Endothelial cell of umbilical vein (primary cell): ENCODE results near the gene DDX42. TPM values are rescaled to one million over a fixed set of nuclear protein-coding genes. Genes with fewer than 3 reads are reported as not detected.

Experiments
- BruUV-seq: library from RNA; stranded (reverse); fragments of 400-500 nt; replicated peaks from 2 replicates; lab custom pipeline; 2021; lab: Mats Ljungman, UMichigan
- CTCF ChIA-PET: fragments of 300-600, 350-600 bp; sonication (Branson Sonifier 250); formaldehyde crosslinking; loops from one replicate; lab custom pipeline; 2021; ENCODE audit warnings: antibody characterized with exemption, inconsistent platforms; lab: Charles Lee
- POLR2A ChIA-PET: fragments of 300-600, 350-600 bp; sonication (Branson Sonifier 250); formaldehyde crosslinking; loops from one replicate; lab custom pipeline; 2021; ENCODE audit warnings: antibody characterized with exemption, inconsistent platforms; lab: Charles Lee
- DNase-seq: peaks from one replicate; pipeline ENCODE4 v3.0.0-alpha.2; 2011; ENCODE audit warnings: low read depth, low spot score
- FAIRE-seq: peaks from 2 replicates; lab custom pipeline; 2011; peaks lifted over from hg19 to GRCh38; lab: Jason Lieb, UNC
- H2AFZ ChIP-seq: 2 replicates; pipeline ENCODE4 v1.6.0; 2012; ENCODE audit warnings: low read depth, low read length, control low read depth, inconsistent platforms
- H3K27ac ChIP-seq: 2 replicates; pipeline ENCODE4 v1.5.1; 2011; ENCODE audit warnings: low read depth, mild to moderate bottlenecking, control low read depth, low read length, moderate library complexity; ENCODE audit not compliant: insufficient read depth
- H3K27me3 ChIP-seq, 2 experiments: 2 replicates each; pipeline versions ENCODE4 v1.6.0 to v1.6.1; 2011; ENCODE audit warnings: low read length in 2 of 2, mixed read lengths in 1 of 2; ENCODE audit not compliant: control insufficient read depth in 2 of 2, insufficient read depth in 2 of 2
- H3K36me3 ChIP-seq, 2 experiments: 2 replicates in 1 of 2; 3 replicates in 1 of 2; pipeline ENCODE4 v1.5.1; 2011; ENCODE audit warnings: low read length in 2 of 2, mild to moderate bottlenecking in 1 of 2, moderate library complexity in 1 of 2; ENCODE audit not compliant: control insufficient read depth in 2 of 2, insufficient read depth in 2 of 2; ENCODE audit errors: extremely low read depth in 1 of 2
- H3K4me1 ChIP-seq: 3 replicates; pipeline ENCODE4 v1.5.1; 2011; ENCODE audit warnings: mild to moderate bottlenecking, low read length; ENCODE audit not compliant: control insufficient read depth, insufficient read depth; ENCODE audit errors: extremely low read depth
- H3K4me2 ChIP-seq: 2 replicates; pipeline ENCODE4 v1.6.1; 2011; ENCODE audit warnings: low read length, control low read depth, mixed read lengths; ENCODE audit not compliant: insufficient read depth
- H3K4me3 ChIP-seq, 3 experiments: fragments of 200-600 bp in 1 of 3; sonication (generic), shearing (Covaris generic) in 1 of 3; replicated peaks in 1 of 3; 2 replicates each; pipeline ENCODE4 v1.5.1; 2011 to 2016; ENCODE audit warnings: control low read depth in 3 of 3, low read length in 3 of 3, mild to moderate bottlenecking in 2 of 3, inconsistent platforms in 1 of 3, low read depth in 1 of 3, moderate library complexity in 1 of 3; ENCODE audit not compliant: insufficient read depth in 1 of 3
- H3K79me2 ChIP-seq: 2 replicates; pipeline ENCODE4 v1.6.0; 2012; ENCODE audit warnings: low read length, inconsistent platforms; ENCODE audit not compliant: control insufficient read depth, insufficient read depth
- H3K9ac ChIP-seq: replicated peaks from 2 replicates; pipeline ENCODE3; 2011; ENCODE audit warnings: low read length, control low read depth; ENCODE audit not compliant: insufficient read depth; ENCODE audit errors: extremely low read depth
- H3K9me1 ChIP-seq: replicated peaks from 3 replicates; pipeline ENCODE4 v1.6.0; 2011; ENCODE audit warnings: mild to moderate bottlenecking, low read length; ENCODE audit not compliant: control insufficient read depth, insufficient read depth; ENCODE audit errors: extremely low read depth
- H3K9me3 ChIP-seq: replicated peaks from 2 replicates; pipeline ENCODE4 v1.5.1; 2012; ENCODE audit warnings: low read length, inconsistent platforms; ENCODE audit not compliant: control insufficient read depth, insufficient read depth
- H4K20me1 ChIP-seq: replicated peaks from 2 replicates; pipeline ENCODE3; 2011; ENCODE audit warnings: mild to moderate bottlenecking, low read length; ENCODE audit not compliant: control insufficient read depth, insufficient read depth; ENCODE audit errors: extremely low read depth
- EZH2 ChIP-seq: IDR thresholded peaks from 2 replicates; pipeline ENCODE4 v1.6.1; 2012; ENCODE audit warnings: borderline replicate concordance, low read depth, mild to moderate bottlenecking, moderate library complexity, low read length, inconsistent platforms; ENCODE audit not compliant: severe bottlenecking
- FOS ChIP-seq: IDR thresholded peaks from 2 replicates; pipeline ENCODE4 v1.6.1; 2011; ENCODE audit warnings: mild to moderate bottlenecking, low read length, moderate library complexity, borderline replicate concordance; ENCODE audit not compliant: insufficient read depth
- GATA2 ChIP-seq: IDR thresholded peaks from 2 replicates; pipeline ENCODE4 v1.7.0; 2011; ENCODE audit warnings: low read depth, mild to moderate bottlenecking, moderate library complexity, mixed read lengths, low read length; ENCODE audit not compliant: insufficient read length, insufficient read depth
- JUN ChIP-seq: IDR thresholded peaks from 2 replicates; pipeline ENCODE4 v1.6.1; 2011; ENCODE audit warnings: borderline replicate concordance, low read depth; ENCODE audit not compliant: insufficient read length, insufficient read depth
- MYC ChIP-seq: IDR thresholded peaks from one replicate; pipeline ENCODE4 v1.6.1; 2011; ENCODE audit warnings: mild to moderate bottlenecking, low read depth, low read length
- POLR2A ChIP-seq: IDR thresholded peaks from 2 replicates; pipeline ENCODE4 v1.6.1; 2012; ENCODE audit warnings: low read depth, mild to moderate bottlenecking, control low read depth, low read length
- POLR2AphosphoS5 ChIP-seq: IDR thresholded peaks from 2 replicates; pipeline ENCODE4 v1.6.1; 2012; ENCODE audit warnings: low read depth, mild to moderate bottlenecking, control low read depth, low read length, moderate library complexity; ENCODE audit not compliant: insufficient read depth
- dilution Hi-C: fragments of 300-500 bp; cut with MboI; formaldehyde crosslinking; loops from one replicate; pipeline ENCODE4 v1.15.0; 2019; ENCODE audit warnings: low sequenced_read_pairs; ENCODE audit not compliant: extremely low pct_ligation_motif_present
- intact Hi-C: fragments of 100-400 bp; cut with micrococcal nuclease; formaldehyde crosslinking; loops from one replicate; pipeline ENCODE4 v1.10.0; 2022
- polyA plus RNA-seq, 4 experiments: library from polyadenylated mRNA; depleted of rRNA in 3 of 4; stranded (reverse) in 3 of 4; unstranded in 1 of 4; fragments of >200 nt; gene quantifications; 2 replicates each; pipeline versions ENCODE4 v1.2.1 to v1.2.3, GENCODE V29; 2011 to 2012; ENCODE audit warnings: missing spikeins in 1 of 4
- total RNA-seq: library from RNA; stranded (reverse); gene quantifications from 2 replicates; pipeline ENCODE4 v1.2.3, GENCODE V29; 2021
- TF ChIP-seq, protein P1 (sequence below): IDR thresholded peaks from 2 replicates; pipeline ENCODE4 v1.6.1; 2011; ENCODE audit not compliant: insufficient read depth, insufficient read length
- TF ChIP-seq, protein P2 (sequence below), 2 donors: IDR thresholded peaks; 1 replicate in 1 of 2; 2 replicates in 1 of 2; pipeline ENCODE4 v1.5.1; 2011; ENCODE audit warnings: low read length in 2 of 2, mild to moderate bottlenecking in 2 of 2, moderate library complexity in 2 of 2, control low read depth in 1 of 2, inconsistent platforms in 1 of 2, low read depth in 1 of 2; ENCODE audit not compliant: insufficient read depth in 1 of 2; ENCODE audit errors: extremely low read depth in 1 of 2

The DDX42 gene
- total and polyA plus RNA-seq, 2 donors (not counting 3 experiments of a cell fraction or from before 2014, with no cell fraction given), result 48.1 to 124 TPM

DNA sequence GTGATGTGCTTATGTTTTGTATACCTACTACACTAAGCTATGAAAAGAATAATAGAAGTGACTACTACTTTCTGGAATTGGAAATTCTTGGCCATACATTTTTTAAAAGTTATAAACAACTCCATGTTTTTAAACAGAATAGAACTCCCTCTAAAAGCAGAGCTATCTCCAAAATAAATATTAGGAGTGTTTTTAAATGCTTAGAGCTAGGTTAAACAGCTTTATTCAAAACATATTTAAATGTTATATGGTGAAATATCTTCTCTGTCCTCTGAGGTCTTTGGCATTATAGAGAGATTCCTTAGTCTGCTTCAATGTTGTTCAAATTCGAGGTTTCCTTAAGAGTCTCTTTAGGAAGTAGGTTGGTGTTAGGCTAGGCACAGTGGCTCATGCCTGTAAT, 30.4 kb downstream of the DDX42 start:
- dilution Hi-C loops, result no loop called here
- TF ChIP-seq MYC, result no peak
- TF ChIP-seq, protein P1, sequence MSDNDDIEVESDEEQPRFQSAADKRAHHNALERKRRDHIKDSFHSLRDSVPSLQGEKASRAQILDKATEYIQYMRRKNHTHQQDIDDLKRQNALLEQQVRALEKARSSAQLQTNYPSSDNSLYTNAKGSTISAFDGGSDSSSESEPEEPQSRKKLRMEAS, result no peak
- peaks cover 32 to 42% of the 10 kb centered on the region in 2 experiments for H3K36me3 ChIP-seq

DNA sequence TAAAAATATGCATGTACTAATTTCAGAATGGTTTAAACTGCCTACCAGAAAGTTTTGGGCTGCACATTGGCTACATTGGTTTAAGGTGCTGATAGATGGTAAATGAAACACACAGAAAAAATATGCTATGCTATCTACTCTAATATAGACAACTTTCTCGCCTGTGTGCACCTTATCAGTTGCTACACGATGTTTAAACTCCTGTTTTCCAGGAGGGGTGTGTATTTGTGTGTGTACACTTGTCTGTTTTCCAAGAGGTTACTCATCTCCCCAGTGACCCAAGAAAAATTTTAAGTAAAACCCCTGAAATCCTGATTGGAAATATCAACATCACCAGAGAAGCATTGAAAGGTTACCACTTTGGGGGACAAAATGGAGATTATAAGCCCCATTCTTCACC, 31.6 kb downstream of the DDX42 start:
- no peaks in the 10 kb centered on the region for H3K9me1 ChIP-seq
- H4K20me1 ChIP-seq, result no peaks in the 10 kb centered on the region
- H3K9ac ChIP-seq, result no peak overlapping the region
- H3K36me3 ChIP-seq, result peaks cover 26 to 35% of the 10 kb centered on the region in 2 experiments
- no peak overlapping the region for H3K4me3 ChIP-seq
- no TSS peak for BruUV-seq
- no peak for FAIRE-seq
- no peaks in the 10 kb centered on the region for H3K9me3 ChIP-seq
- H3K27me3 ChIP-seq, result no peaks in the 10 kb centered on the region
- H2AFZ ChIP-seq, result no peak overlapping the region
- no peaks in the 10 kb centered on the region for H3K4me1 ChIP-seq
- intact Hi-C loops (no loop called here), dilution Hi-C loops (no loop called here)
- no peak for DNase-seq
- ChIA-PET CTCF (no interaction called here), POLR2A (no interaction called here)
- no peak overlapping the region for H3K27ac ChIP-seq
- peaks cover 2% of the 10 kb centered on the region for H3K79me2 ChIP-seq
- no peak overlapping the region for H3K4me2 ChIP-seq
- no peak for TF ChIP-seq POLR2A
- TF ChIP-seq FOS, result no peak
- no peak for TF ChIP-seq MYC
- no peak for TF ChIP-seq POLR2AphosphoS5
- TF ChIP-seq, protein P1, result no peak
- no peak for TF ChIP-seq EZH2
- no peak for TF ChIP-seq JUN
- TF ChIP-seq GATA2, result no peak
- TF ChIP-seq, protein P2, sequence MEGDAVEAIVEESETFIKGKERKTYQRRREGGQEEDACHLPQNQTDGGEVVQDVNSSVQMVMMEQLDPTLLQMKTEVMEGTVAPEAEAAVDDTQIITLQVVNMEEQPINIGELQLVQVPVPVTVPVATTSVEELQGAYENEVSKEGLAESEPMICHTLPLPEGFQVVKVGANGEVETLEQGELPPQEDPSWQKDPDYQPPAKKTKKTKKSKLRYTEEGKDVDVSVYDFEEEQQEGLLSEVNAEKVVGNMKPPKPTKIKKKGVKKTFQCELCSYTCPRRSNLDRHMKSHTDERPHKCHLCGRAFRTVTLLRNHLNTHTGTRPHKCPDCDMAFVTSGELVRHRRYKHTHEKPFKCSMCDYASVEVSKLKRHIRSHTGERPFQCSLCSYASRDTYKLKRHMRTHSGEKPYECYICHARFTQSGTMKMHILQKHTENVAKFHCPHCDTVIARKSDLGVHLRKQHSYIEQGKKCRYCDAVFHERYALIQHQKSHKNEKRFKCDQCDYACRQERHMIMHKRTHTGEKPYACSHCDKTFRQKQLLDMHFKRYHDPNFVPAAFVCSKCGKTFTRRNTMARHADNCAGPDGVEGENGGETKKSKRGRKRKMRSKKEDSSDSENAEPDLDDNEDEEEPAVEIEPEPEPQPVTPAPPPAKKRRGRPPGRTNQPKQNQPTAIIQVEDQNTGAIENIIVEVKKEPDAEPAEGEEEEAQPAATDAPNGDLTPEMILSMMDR (IDR thresholded peaks at IDR 0.05; ENCODE audit: extremely low read depth in 1 of 2, insufficient read depth in 1 of 2, low read depth in 1 of 2, low read length in 2 of 2), result no peak

More for the DNA sequence above, 30.4 kb downstream of the DDX42 start:
- Histone ChIP-seq H3K9me1 (no peaks in the 10 kb centered on the region), H3K27ac (no peak overlapping the region), H4K20me1 (no peaks in the 10 kb centered on the region), H2AFZ (no peak overlapping the region), H3K9me3 (no peaks in the 10 kb centered on the region), H3K4me1 (no peaks in the 10 kb centered on the region), H3K27me3 (no peaks in the 10 kb centered on the region), H3K79me2 (peaks cover 2% of the 10 kb centered on the region), H3K9ac (no peak overlapping the region), H3K4me3 (no peak overlapping the region), H3K4me2 (no peak overlapping the region)
- CTCF ChIA-PET, result interaction anchor here (0.7 to 2.0 kb wide), 6 partner anchors 11 to 31 kb away, joined by 3 to 7 read pairs (median 4); partner anchors contain the start of gene CCDC47
- POLR2A ChIA-PET, result no interaction called here
- FAIRE-seq, result no peak
- intact Hi-C loops, result no loop called here
- no peak for DNase-seq
- BruUV-seq, result no TSS peak
